ENCODE results near the gene C1orf105.
A peak's percentile ranks its signal among the peaks of the same experiment; 100 is the strongest.

Gene C1orf105

DNA sequence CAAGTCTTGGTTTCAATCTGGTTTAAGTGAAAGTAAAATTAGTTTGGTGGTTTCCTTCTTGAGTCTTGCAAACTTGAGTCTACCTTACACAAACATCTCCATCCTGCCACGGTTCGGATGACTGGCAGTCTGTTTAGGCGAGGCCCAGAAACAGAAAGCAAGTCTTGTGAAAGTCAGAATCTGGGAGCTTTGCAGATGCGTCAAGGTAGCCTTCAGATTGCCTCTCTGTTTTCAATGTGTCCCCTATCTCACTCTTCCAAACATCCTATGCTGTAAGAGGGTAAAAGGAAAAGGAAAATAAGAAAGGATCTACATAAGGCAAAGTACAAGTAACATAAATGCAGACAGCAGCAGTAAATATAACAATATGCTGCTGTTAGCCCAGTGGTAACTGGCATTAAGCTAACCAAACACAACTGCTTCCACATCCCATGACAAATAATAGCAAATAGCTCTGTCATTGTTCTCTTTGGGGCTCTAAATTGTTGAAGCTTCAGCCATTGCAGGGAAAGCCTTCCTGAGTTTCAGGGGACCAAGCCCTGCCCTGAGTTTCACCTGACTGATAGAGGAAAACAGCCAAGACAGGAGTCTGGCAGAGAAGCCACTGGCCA, 26.2 kb upstream of the C1orf105 start:
- in situ Hi-C loops (cut with HindIII; ENCODE audit: low pct_ligation_motif_present, low pct_unique_long_range_greater_than_20kb, low sequenced_read_pairs) = no loop called here
- DNase-seq = no peak

- no peak for DNase-seq
- in situ Hi-C loops (cut with HindIII; ENCODE audit: low pct_ligation_motif_present, low pct_unique_long_range_greater_than_20kb, low sequenced_read_pairs) = no loop called here
Observed at GRCh38 chr1:172394811-172395210, 25.7 kb upstream of the C1orf105 start.

GRCh38 chr1:172395576-172395975, 24.9 kb upstream of the C1orf105 start:
- no peak for DNase-seq
- in situ Hi-C loops (cut with HindIII; ENCODE audit: low pct_ligation_motif_present, low pct_unique_long_range_greater_than_20kb, low sequenced_read_pairs) = no loop called here

DNA sequence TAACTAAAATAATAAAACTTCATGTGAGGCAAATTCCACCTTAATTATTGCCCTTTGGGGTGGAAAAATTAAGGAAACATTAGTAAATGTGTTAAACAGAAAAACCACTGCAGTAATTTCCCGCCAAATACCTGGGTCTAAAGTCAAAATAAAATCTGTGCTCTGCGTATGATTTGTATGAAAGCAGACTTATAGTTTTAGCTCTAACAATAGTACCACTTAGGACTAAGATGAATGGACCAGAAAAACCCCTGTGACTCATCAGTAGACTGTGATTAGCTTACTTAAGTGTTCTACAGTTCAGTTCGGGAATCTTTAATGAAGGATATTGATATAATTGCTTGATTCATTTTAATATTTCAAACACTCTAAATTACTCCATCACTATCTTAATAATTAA, 23.3 kb upstream of the C1orf105 start:
- in situ Hi-C loops (cut with HindIII; ENCODE audit: low pct_ligation_motif_present, low pct_unique_long_range_greater_than_20kb, low sequenced_read_pairs) = no loop called here
- DNase-seq = no peak

GRCh38 chr1:172397633-172398032, 22.9 kb upstream of the C1orf105 start:
- in situ Hi-C loops (cut with HindIII; ENCODE audit: low pct_ligation_motif_present, low pct_unique_long_range_greater_than_20kb, low sequenced_read_pairs) = no loop called here
- DNase-seq = no peak

DNA sequence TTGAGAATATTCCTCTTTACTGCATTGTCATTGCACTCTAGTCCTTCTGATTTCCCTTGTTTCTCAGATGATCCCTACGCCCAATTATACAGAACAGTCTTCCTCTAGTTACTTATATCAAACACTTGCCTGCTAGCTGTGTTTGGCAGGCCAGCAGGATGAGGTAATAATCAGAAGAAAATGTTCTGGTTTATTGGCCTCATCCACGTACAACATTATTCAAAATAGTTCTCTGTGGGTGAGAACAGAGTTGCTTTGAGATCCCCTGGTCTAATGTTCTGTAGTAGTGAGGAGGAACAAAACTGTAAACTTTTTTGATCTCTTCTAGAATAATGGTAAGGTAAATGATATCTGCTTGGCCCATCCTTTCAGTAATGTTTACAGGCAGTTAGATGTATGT, 22.3 kb upstream of the C1orf105 start:
- in situ Hi-C loops (cut with HindIII; ENCODE audit: low pct_ligation_motif_present, low pct_unique_long_range_greater_than_20kb, low sequenced_read_pairs) = no loop called here
- DNase-seq = no peak

DNA sequence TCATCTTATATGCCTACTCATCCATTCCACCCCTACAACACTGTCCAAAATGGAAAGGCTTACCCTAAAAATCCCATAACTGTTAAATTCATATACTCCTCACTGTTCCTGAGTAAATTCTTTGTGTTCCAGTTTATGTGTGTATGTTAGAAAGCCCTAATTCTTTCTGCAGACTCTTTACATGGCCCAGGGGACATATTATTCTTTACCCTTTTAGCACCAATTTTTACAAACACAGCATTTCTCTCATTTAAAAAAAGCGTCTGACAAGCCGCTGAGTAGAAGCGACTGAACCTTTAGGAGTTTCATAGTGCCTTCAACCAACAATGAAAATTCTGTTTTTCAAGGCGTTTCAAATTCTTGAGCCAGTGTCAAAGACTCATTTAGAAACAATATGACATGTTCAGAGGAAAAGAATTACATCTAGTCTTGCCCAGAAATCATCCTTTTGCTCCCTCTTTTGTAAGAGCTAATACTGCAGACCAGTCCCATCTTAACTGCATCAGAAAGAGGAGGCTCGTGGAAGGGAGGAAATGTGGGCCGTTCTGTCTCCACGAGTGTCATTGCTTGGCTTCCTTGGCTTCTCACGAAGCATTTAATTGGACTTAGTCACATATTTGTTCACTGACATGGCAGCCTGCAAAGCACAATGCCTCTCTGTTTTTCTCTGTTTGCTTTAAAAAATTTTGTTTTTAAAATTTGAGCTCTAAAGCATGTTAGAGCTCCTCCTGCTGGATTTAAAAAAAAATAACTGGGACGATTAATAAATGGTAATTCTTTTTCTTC, 21.3 kb upstream of the C1orf105 start:
- DNase-seq = peak; percentile 67
- in situ Hi-C loops (cut with HindIII; ENCODE audit: low pct_ligation_motif_present, low pct_unique_long_range_greater_than_20kb, low sequenced_read_pairs) = no loop called here

- DNase-seq = no peak
- in situ Hi-C loops (cut with HindIII; ENCODE audit: low pct_ligation_motif_present, low pct_unique_long_range_greater_than_20kb, low sequenced_read_pairs) = loop anchor here (25.0 kb wide), 1 partner anchor 413 kb away; no protein-coding TSS in a partner anchor
Observed at GRCh38 chr1:172399756-172400721, 20.4 kb upstream of the C1orf105 start.

DNA sequence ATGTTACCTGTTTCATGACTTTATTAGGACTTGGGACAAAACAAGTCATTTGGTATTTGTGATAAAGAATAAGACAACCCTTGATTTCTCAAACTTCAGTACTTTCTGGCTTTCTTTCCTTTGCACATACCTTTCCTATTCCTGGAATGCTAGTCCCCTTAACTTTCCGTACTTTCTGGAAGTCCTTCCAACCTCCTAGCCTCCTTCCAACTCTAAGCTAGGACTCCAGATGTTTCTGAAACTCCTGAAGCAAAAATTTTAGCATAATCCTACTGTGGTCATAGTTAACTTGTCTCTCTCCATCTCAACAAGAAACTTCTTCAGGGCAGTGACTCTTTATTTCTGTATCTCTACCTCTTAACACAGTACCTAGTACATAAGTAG, 19.8 kb upstream of the C1orf105 start:
- in situ Hi-C loops (cut with HindIII; ENCODE audit: low pct_ligation_motif_present, low pct_unique_long_range_greater_than_20kb, low sequenced_read_pairs) = loop anchor here (25.0 kb wide), 1 partner anchor 413 kb away; no protein-coding TSS in a partner anchor
- DNase-seq = no peak

GRCh38 chr1:172401477-172401876, 19.0 kb upstream of the C1orf105 start:
- in situ Hi-C loops (cut with HindIII; ENCODE audit: low pct_ligation_motif_present, low pct_unique_long_range_greater_than_20kb, low sequenced_read_pairs) = loop anchor here (25.0 kb wide), 1 partner anchor 414 kb away; no protein-coding TSS in a partner anchor

GRCh38 chr1:172401892-172402291, 18.6 kb upstream of the C1orf105 start:
- in situ Hi-C loops (cut with HindIII; ENCODE audit: low pct_ligation_motif_present, low pct_unique_long_range_greater_than_20kb, low sequenced_read_pairs) = loop anchor here (25.0 kb wide), 1 partner anchor 415 kb away; no protein-coding TSS in a partner anchor
- no peak for DNase-seq

More at GRCh38 chr1:172401477-172401876, 19.0 kb upstream of the C1orf105 start:
- DNase-seq = no peak

GRCh38 chr1:172402878-172403569, 17.5 kb upstream of the C1orf105 start:
- no peak for DNase-seq
- in situ Hi-C loops (cut with HindIII; ENCODE audit: low pct_ligation_motif_present, low pct_unique_long_range_greater_than_20kb, low sequenced_read_pairs) = loop anchor here (25.0 kb wide), 1 partner anchor 416 kb away; no protein-coding TSS in a partner anchor

DNA sequence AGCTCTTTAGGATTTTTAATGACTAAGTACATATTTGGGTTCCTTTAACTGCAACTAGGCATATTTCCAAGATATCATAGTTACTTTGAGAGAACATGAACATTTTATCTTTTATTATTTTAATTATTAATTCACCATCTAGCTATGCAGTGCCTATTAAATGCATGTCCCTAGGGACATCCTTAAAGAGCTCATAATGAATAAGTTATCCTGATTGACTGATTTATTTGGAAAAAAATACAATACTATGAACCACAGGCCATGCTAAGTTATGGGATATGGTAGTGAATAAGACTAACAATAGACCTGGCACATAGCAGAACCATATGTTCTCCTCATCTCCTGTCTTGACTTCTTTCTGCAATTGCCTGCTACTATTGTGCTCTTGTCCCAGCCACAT, 16.4 kb upstream of the C1orf105 start:
- DNase-seq = no peak
- in situ Hi-C loops (cut with HindIII; ENCODE audit: low pct_ligation_motif_present, low pct_unique_long_range_greater_than_20kb, low sequenced_read_pairs) = loop anchor here (25.0 kb wide), 1 partner anchor 417 kb away; no protein-coding TSS in a partner anchor

GRCh38 chr1:172405912-172406311, 14.6 kb upstream of the C1orf105 start:
- in situ Hi-C loops (cut with HindIII; ENCODE audit: low pct_ligation_motif_present, low pct_unique_long_range_greater_than_20kb, low sequenced_read_pairs) = loop anchor here (25.0 kb wide), 1 partner anchor 419 kb away; no protein-coding TSS in a partner anchor
- no peak for DNase-seq

- in situ Hi-C loops (cut with HindIII; ENCODE audit: low pct_ligation_motif_present, low pct_unique_long_range_greater_than_20kb, low sequenced_read_pairs) = loop anchor here (25.0 kb wide), 1 partner anchor 420 kb away; no protein-coding TSS in a partner anchor
- DNase-seq = no peak
Observed at GRCh38 chr1:172406968-172407367, 13.5 kb upstream of the C1orf105 start.

DNA sequence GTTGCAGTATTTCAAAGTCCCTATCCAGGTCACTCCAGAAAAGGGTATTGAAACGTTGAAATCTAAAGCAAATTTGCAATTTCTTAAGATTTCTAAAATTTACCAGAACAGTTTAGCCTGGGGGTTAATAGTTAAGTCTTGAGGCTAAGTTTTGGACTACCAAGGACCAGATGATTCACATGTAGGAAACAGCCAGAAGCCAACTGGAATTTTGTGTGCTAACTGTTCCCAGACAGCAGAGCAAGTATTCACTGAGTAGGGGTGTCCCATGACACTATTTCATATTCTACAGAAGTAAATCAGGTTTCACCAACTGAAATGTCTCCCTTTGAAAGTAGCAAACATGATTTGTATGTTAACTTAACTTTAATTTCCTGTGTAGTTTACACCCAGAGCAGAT, 11.5 kb upstream of the C1orf105 start:
- no peak for DNase-seq
- in situ Hi-C loops (cut with HindIII; ENCODE audit: low pct_ligation_motif_present, low pct_unique_long_range_greater_than_20kb, low sequenced_read_pairs) = loop anchor here (25.0 kb wide), 1 partner anchor 422 kb away; no protein-coding TSS in a partner anchor

DNA sequence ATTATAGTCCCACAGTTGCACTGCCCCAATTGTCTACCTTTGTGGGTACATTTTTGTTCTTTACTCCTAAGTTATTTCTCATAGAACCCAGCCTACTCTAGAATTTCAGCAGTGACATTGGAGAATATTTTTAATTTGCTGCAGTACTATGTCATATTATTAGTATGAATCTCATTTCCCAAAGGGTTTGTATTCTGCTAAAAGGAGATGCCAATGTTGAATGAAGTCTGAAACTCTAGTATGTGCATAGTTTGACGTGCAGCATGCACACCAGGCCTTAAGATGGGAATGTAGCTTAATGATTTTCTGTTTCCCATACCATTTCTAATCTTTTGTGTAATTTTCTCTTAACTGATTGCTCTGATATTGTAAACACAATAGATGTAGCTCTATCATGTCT, 10.5 kb upstream of the C1orf105 start:
- in situ Hi-C loops (cut with HindIII; ENCODE audit: low pct_ligation_motif_present, low pct_unique_long_range_greater_than_20kb, low sequenced_read_pairs) = loop anchor here (25.0 kb wide), 1 partner anchor 423 kb away; no protein-coding TSS in a partner anchor
- no peak for DNase-seq
